NCI-H128 (cell line): ENCODE results near the gene IFFO2.

Experiments
- DNase-seq: peaks from one replicate; lab custom pipeline; 2025; ENCODE audit not compliant: unreplicated experiment; lab: John Stamatoyannopoulos, UW

The IFFO2 gene

DNA sequence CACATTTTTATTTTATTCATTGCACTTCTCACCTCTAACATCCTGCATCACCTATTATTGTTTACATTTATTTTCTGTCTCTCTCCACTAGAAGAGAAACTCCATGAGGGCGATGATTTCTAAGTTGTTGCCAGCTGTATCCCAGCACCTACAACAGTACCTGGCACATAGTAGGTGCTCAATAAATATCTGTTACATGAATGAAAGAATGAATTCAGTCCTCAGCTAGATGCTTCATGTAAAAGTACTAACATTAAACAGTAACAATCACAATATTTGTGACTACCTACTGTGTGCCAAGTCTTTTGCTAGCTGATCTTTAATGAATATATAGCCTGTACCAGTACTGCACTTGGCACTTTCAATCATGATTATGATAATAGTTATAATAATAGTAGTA lies 100.0 kb downstream of the IFFO2 start:
- DNase-seq: no peak

DNA sequence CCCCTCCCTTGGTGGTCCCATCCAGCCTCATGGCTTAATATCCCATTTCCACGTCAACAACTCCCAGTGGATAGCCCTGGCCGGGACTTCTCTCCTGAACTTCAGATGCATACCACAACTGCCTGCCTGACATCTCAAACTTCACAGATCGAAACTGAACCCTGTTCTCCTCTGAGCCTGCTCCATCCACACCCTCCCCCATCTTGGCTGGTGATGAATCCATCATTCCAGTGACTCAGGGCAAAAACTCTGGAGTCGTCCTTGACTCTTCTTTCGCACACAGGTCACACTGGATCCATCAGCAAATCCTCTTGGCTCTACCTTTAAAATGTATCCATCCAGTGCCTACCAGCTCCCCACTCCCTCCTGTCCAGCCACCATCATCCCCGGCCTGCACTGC lies 100.9 kb downstream of the IFFO2 start:
- DNase-seq: no peak

DNA sequence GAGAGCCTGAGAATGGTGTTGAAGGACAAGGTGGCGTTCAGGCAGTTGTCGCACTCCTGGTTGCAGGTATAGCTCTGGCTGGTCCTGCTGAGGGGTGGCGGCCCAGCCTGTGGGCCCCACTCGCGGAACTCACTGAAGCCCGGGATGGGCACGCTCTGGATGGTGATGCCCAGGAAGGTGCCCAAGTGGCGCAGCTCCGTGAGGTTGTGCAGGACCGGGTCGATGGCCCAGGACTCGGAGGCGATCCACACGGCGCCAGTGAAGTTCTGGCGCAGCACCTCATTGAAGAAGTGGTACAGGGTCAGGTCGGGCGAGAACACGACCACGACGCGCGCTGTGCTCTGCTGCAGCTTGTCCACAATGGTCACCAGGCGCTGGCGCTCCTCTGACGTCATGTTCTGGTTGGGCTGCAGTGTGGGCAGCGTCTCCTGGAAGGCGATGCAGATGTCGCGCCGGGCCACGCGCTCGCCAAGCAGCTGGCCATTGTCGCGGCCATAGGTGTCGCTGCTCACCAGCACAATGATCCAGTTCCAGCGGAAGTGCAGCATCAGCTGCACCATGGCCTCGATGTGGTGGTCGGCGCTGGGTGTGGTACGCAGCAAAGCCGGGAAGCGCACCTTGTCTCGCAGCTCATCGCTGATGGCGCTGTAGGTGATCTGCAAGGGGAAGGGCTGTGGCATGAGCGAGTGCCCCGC lies 102.0 kb downstream of the IFFO2 start:
- DNase-seq: no peak
